GM12878 (cell line): Measurements from ENCODE around the gene PHKB. TPM values are rescaled to one million over a fixed set of nuclear protein-coding genes. Genes with fewer than 3 reads are reported as not detected.

ENCODE experiments used
- BCL11A ChIP-seq: IDR thresholded peaks from 2 replicates; pipeline ENCODE4 v1.6.1; 2011; ENCODE audit warnings: low read depth, low read length
- CREB1 ChIP-seq: IDR thresholded peaks from 2 replicates; pipeline ENCODE4 v1.6.1; 2012; ENCODE audit warnings: low read depth, mild to moderate bottlenecking, inconsistent platforms
- LARP7 ChIP-seq: fragments of 450-650 bp; IDR thresholded peaks from 2 replicates; pipeline ENCODE4 v1.6.1; 2017; ENCODE audit warnings: mild to moderate bottlenecking
- NRF1 ChIP-seq: conservative IDR thresholded peaks from 2 replicates; pipeline ENCODE4 v1.6.1; 2011; ENCODE audit warnings: mild to moderate bottlenecking, low read depth, low read length, improper control_type of control experiment
- STAT1 ChIP-seq: fragments of 450-650 bp; conservative IDR thresholded peaks from 2 replicates; pipeline ENCODE4 v1.6.1; 2014; ENCODE audit warnings: antibody characterized with exemption, mild to moderate bottlenecking
- TAF1 ChIP-seq: IDR thresholded peaks from 2 replicates; pipeline ENCODE4 v1.6.1; 2011; ENCODE audit warnings: mild to moderate bottlenecking, low read depth, low read length, borderline replicate concordance
- ZNF207 ChIP-seq: fragments of 450-650 bp; IDR thresholded peaks from 2 replicates; pipeline ENCODE4 v1.6.1; 2014; ENCODE audit warnings: antibody characterized with exemption, mild to moderate bottlenecking, borderline replicate concordance
- ZNF384 ChIP-seq: IDR thresholded peaks from 2 replicates; pipeline ENCODE4 v1.6.1; 2012; ENCODE audit warnings: low read depth, mild to moderate bottlenecking, low read length, improper control_type of control experiment, borderline replicate concordance
- ZZZ3 ChIP-seq: IDR thresholded peaks from 2 replicates; pipeline ENCODE4 v1.6.1; 2011; ENCODE audit warnings: low read depth; ENCODE audit not compliant: control insufficient read depth, insufficient read length
- polyA plus RNA-seq, 11 experiments: library from polyadenylated mRNA; depleted of rRNA in 4 of 11; unstranded in 6 of 11; stranded (reverse) in 5 of 11; fragments of >200 nt; fragmentation: Nextera tagmentation in 4 of 11; fragmentation: Illumina TruSeq in 1 of 11; extraction: Ambion mirVana in 4 of 11; extraction: Trizol in 1 of 11; gene quantifications; 1 replicate in 1 of 11; 2 replicates in 10 of 11; pipeline versions ENCODE4 v1.2.1 to v1.2.3, GENCODE V29; 2011 to 2016; ENCODE audit warnings: inconsistent platforms in 2 of 11, missing spikeins in 2 of 11, low read depth in 1 of 11
- total RNA-seq, 4 experiments: library from RNA; depleted of rRNA in 3 of 4; stranded (reverse); fragments of >200 nt in 3 of 4; fragmentation: Illumina TruSeq in 1 of 4; extraction: Trizol in 1 of 4; gene quantifications; 2 replicates each; pipeline versions ENCODE4 v1.2.1 to v1.2.3, GENCODE V29; 2013 to 2021
- TF ChIP-seq, protein P1 (sequence below): IDR thresholded peaks from 2 replicates; pipeline ENCODE4 v1.6.1; 2011; ENCODE audit warnings: borderline replicate concordance, low read depth, mild to moderate bottlenecking, moderate library complexity, mixed read lengths, low read length; ENCODE audit not compliant: insufficient read depth; ENCODE audit errors: extremely low read length
- TF ChIP-seq, protein P2 (sequence below): fragments of 450-650 bp; formaldehyde crosslinking; IDR thresholded peaks from 2 replicates; pipeline ENCODE4 v1.4.0; 2020; ENCODE audit warnings: mild to moderate bottlenecking, moderate library complexity
- TF ChIP-seq, protein P3 (sequence below): IDR thresholded peaks from 2 replicates; pipeline ENCODE4 v1.6.1; 2012; ENCODE audit warnings: low read depth, low read length, improper control_type of control experiment

The PHKB gene
- total and polyA plus RNA-seq, 10 of the 15 experiments (the other 5 are each of a cell fraction or from before 2014, with no cell fraction given), result 14.2 to 65.6 (median 37.0) TPM

DNA sequence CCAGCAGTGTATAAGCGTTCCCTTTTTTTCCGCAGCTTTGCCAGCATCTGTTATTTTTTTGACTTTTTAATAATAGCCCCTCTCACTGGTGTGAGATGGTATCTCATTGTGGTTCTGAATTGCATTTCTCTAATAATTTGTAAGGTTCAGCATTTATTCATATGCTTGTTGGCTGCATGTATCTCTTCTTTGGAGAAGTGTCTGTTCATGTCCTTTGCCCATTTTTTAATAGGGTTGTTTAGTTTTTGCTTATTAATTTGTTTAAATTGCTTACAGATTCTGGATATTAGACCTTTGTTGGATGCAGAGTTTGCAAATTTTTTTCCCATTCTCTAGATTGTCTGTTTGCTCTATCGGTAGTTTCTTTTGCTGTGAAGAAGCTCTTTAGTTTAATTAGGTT lies 26.9 kb downstream of the PHKB start (continued):
- TF ChIP-seq BCL11A (no peak), LARP7 (no peak), TAF1 (no peak), ZNF384 (no peak), ZZZ3 (no peak), NRF1 (no peak), STAT1 (no peak), CREB1 (no peak), ZNF207 (no peak)
- TF ChIP-seq, protein P1, sequence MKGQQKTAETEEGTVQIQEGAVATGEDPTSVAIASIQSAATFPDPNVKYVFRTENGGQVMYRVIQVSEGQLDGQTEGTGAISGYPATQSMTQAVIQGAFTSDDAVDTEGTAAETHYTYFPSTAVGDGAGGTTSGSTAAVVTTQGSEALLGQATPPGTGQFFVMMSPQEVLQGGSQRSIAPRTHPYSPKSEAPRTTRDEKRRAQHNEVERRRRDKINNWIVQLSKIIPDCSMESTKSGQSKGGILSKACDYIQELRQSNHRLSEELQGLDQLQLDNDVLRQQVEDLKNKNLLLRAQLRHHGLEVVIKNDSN, result no peak
- TF ChIP-seq, protein P2, sequence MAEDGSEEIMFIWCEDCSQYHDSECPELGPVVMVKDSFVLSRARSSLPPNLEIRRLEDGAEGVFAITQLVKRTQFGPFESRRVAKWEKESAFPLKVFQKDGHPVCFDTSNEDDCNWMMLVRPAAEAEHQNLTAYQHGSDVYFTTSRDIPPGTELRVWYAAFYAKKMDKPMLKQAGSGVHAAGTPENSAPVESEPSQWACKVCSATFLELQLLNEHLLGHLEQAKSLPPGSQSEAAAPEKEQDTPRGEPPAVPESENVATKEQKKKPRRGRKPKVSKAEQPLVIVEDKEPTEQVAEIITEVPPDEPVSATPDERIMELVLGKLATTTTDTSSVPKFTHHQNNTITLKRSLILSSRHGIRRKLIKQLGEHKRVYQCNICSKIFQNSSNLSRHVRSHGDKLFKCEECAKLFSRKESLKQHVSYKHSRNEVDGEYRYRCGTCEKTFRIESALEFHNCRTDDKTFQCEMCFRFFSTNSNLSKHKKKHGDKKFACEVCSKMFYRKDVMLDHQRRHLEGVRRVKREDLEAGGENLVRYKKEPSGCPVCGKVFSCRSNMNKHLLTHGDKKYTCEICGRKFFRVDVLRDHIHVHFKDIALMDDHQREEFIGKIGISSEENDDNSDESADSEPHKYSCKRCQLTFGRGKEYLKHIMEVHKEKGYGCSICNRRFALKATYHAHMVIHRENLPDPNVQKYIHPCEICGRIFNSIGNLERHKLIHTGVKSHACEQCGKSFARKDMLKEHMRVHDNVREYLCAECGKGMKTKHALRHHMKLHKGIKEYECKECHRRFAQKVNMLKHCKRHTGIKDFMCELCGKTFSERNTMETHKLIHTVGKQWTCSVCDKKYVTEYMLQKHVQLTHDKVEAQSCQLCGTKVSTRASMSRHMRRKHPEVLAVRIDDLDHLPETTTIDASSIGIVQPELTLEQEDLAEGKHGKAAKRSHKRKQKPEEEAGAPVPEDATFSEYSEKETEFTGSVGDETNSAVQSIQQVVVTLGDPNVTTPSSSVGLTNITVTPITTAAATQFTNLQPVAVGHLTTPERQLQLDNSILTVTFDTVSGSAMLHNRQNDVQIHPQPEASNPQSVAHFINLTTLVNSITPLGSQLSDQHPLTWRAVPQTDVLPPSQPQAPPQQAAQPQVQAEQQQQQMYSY, result no peak
- TF ChIP-seq, protein P3, sequence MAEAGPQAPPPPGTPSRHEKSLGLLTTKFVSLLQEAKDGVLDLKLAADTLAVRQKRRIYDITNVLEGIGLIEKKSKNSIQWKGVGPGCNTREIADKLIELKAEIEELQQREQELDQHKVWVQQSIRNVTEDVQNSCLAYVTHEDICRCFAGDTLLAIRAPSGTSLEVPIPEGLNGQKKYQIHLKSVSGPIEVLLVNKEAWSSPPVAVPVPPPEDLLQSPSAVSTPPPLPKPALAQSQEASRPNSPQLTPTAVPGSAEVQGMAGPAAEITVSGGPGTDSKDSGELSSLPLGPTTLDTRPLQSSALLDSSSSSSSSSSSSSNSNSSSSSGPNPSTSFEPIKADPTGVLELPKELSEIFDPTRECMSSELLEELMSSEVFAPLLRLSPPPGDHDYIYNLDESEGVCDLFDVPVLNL, result no peak
